WTC11 (cell line): ENCODE data around the gene SSC5D. TPM values are rescaled to one million over a fixed set of nuclear protein-coding genes. Genes with fewer than 3 reads are reported as not detected.

Experiments used
- ATAC-seq: fragments of 200-7000 bp; cut with Tn5 transposase; 2 replicates; pipeline ENCODE4 v1.10.0; 2021; ENCODE audit warnings: mild to moderate bottlenecking, moderate library complexity
- CTCF ChIA-PET: fragments of 300-600 bp; sonication (Branson Sonifier 250); formaldehyde crosslinking; loops from one replicate; lab custom pipeline; 2021; ENCODE audit warnings: antibody characterized with exemption; lab: Charles Lee
- POLR2A ChIA-PET: fragments of 350-600 bp; sonication (Branson Sonifier 250); formaldehyde crosslinking; loops from one replicate; lab custom pipeline; 2021; ENCODE audit warnings: antibody characterized with exemption; lab: Charles Lee
- DNase-seq: peaks from one replicate; pipeline ENCODE4 v3.0.0; 2021; ENCODE audit warnings: low spot score
- H3K27ac Mint-ChIP-seq: 2 replicates; pipeline ENCODE4 v1.8.0; 2021; ENCODE audit warnings: mixed read lengths
- H3K27me3 Mint-ChIP-seq: 2 replicates; pipeline ENCODE4 v1.8.0; 2021; ENCODE audit warnings: low read depth, mild to moderate bottlenecking, moderate library complexity, mixed read lengths
- H3K36me3 Mint-ChIP-seq: 2 replicates; pipeline ENCODE4 v1.8.0; 2021; ENCODE audit warnings: mixed read lengths
- H3K4me1 Mint-ChIP-seq: 2 replicates; pipeline ENCODE4 v1.8.0; 2022; ENCODE audit warnings: mixed read lengths
- H3K4me3 Mint-ChIP-seq: 2 replicates; pipeline ENCODE4 v1.8.0; 2021; ENCODE audit warnings: mild to moderate bottlenecking, moderate library complexity, mixed read lengths
- H3K9me3 Mint-ChIP-seq: 2 replicates; pipeline ENCODE4 v1.8.0; 2021; ENCODE audit warnings: mixed read lengths
- ESRRA ChIP-seq: sonication (generic); formaldehyde crosslinking; IDR thresholded peaks from 2 replicates; pipeline ENCODE4 v1.8.1; 2022; ENCODE audit warnings: mild to moderate bottlenecking, missing genetic modification reagents, borderline replicate concordance
- FOXK1 ChIP-seq: sonication (generic); formaldehyde crosslinking; IDR thresholded peaks from 2 replicates; pipeline ENCODE4 v1.8.0; 2022; ENCODE audit warnings: mild to moderate bottlenecking, moderate library complexity, missing genetic modification reagents
- FOXP1 ChIP-seq: sonication (generic); formaldehyde crosslinking; IDR thresholded peaks from 2 replicates; pipeline ENCODE4 v1.8.0; 2022; ENCODE audit warnings: missing genetic modification reagents, mild to moderate bottlenecking, moderate library complexity, borderline replicate concordance
- GABPB1 ChIP-seq: sonication (generic); formaldehyde crosslinking; IDR thresholded peaks from 2 replicates; pipeline ENCODE4 v1.8.1; 2023; ENCODE audit warnings: mild to moderate bottlenecking, missing genetic modification reagents
- GTF2I ChIP-seq: fragments of 250-450 bp; sonication (Bioruptor Pico); conservative IDR thresholded peaks from 2 replicates; pipeline ENCODE4 v1.4.0; 2021; ENCODE audit warnings: mild to moderate bottlenecking
- IRF2 ChIP-seq: sonication (generic); formaldehyde crosslinking; IDR thresholded peaks from 2 replicates; pipeline ENCODE4 v1.8.0; 2022; ENCODE audit warnings: low read depth, missing genetic modification reagents, borderline replicate concordance
- JAZF1 ChIP-seq: fragments of 250-450 bp; sonication (Bioruptor Pico); IDR thresholded peaks from 2 replicates; pipeline ENCODE4 v1.9.0; 2021; ENCODE audit warnings: moderate library complexity, mild to moderate bottlenecking, inconsistent platforms
- MYBL2 ChIP-seq: sonication (generic); formaldehyde crosslinking; IDR thresholded peaks from 2 replicates; pipeline ENCODE4 v1.8.1; 2023; ENCODE audit warnings: mild to moderate bottlenecking, moderate library complexity, missing genetic modification reagents
- NFE2L1 ChIP-seq: sonication (generic); formaldehyde crosslinking; IDR thresholded peaks from 2 replicates; pipeline ENCODE4 v1.8.1; 2023; ENCODE audit warnings: missing genetic modification reagents
- NR1H2 ChIP-seq: sonication (generic); formaldehyde crosslinking; IDR thresholded peaks from 2 replicates; pipeline ENCODE4 v1.9.0; 2021; ENCODE audit warnings: mild to moderate bottlenecking, moderate library complexity, missing genetic modification reagents
- NR2C2 ChIP-seq: sonication (generic); formaldehyde crosslinking; IDR thresholded peaks from 2 replicates; pipeline ENCODE4 v1.8.0; 2022; ENCODE audit warnings: mild to moderate bottlenecking, missing genetic modification reagents
- PREB ChIP-seq: sonication (generic); formaldehyde crosslinking; IDR thresholded peaks from 2 replicates; pipeline ENCODE4 v1.8.1; 2022; ENCODE audit warnings: mild to moderate bottlenecking, missing genetic modification reagents, moderate library complexity, borderline replicate concordance
- RORB ChIP-seq: fragments of 250-450 bp; sonication (Bioruptor Pico); IDR thresholded peaks from 2 replicates; pipeline ENCODE4 v1.9.0; 2021; ENCODE audit warnings: mild to moderate bottlenecking
- SP1 ChIP-seq: sonication (generic); formaldehyde crosslinking; conservative IDR thresholded peaks from 2 replicates; pipeline ENCODE4 v1.8.1; 2022; ENCODE audit warnings: missing genetic modification reagents
- USF1 ChIP-seq: sonication (generic); formaldehyde crosslinking; IDR thresholded peaks from 2 replicates; pipeline ENCODE4 v1.8.0; 2022; ENCODE audit warnings: mild to moderate bottlenecking, missing genetic modification reagents
- ZNF423 ChIP-seq: fragments of 250-450 bp; sonication (Bioruptor Pico); IDR thresholded peaks from 2 replicates; pipeline ENCODE4 v2.1.2; 2022; ENCODE audit warnings: mild to moderate bottlenecking, moderate library complexity
- ZNF512 ChIP-seq: sonication (generic); formaldehyde crosslinking; IDR thresholded peaks from 2 replicates; pipeline ENCODE4 v1.8.1; 2022; ENCODE audit warnings: missing genetic modification reagents, borderline replicate concordance
- total RNA-seq: library from RNA; stranded (reverse); gene quantifications from 3 replicates; pipeline ENCODE4 v1.2.3, GENCODE V29; 2021

SSC5D gene
- total RNA-seq, 1 experiment from 2014 or later: 2.9 TPM

- Mint-ChIP-seq H3K36me3 (peaks cover 12% of the 10 kb centered on the region), H3K27ac (no peak overlapping the region), H3K4me3 (no peak overlapping the region), H3K9me3 (no peaks in the 10 kb centered on the region), H3K4me1 (peaks cover 32% of the 10 kb centered on the region), H3K27me3 (peaks cover 9% of the 10 kb centered on the region)
- ATAC-seq (no peak), DNase-seq (no peak)
- POLR2A ChIA-PET: interaction anchor here (0.8 kb wide), 1 partner anchor 73 kb away, joined by 3 read pairs; no protein-coding TSS in a partner anchor
- TF ChIP-seq ZNF512 (CRISPR knock-in tag) (no peak), NFE2L1 (no peak), FOXK1 (CRISPR knock-in tag) (no peak)
- CTCF ChIA-PET: interaction anchor here (1.3 kb wide), 1 partner anchor 10 kb away, joined by 10 read pairs; no protein-coding TSS in a partner anchor
These were observed 30.4 kb upstream of the SSC5D start for GRCh38 chr19:55457683-55458457.

- no peaks in the 10 kb centered on the region for H3K9me3 Mint-ChIP-seq
- H3K36me3 Mint-ChIP-seq: peaks cover 12% of the 10 kb centered on the region
- peaks cover 5% of the 10 kb centered on the region for H3K27me3 Mint-ChIP-seq
- H3K4me3 Mint-ChIP-seq: peak overlapping the region; percentile 84
- DNase-seq (no peak), ATAC-seq (no peak)
- TF ChIP-seq GTF2I (CRISPR knock-in tag): no peak
- no peak for TF ChIP-seq ZNF423 (CRISPR knock-in tag)
- no peak for TF ChIP-seq PREB
- no peak for TF ChIP-seq JAZF1
- no peak for TF ChIP-seq USF1 (CRISPR knock-in tag)
- no peak for TF ChIP-seq FOXK1 (CRISPR knock-in tag)
- peaks cover 39% of the 10 kb centered on the region for H3K4me1 Mint-ChIP-seq
- ChIA-PET POLR2A (no interaction called here), CTCF (interaction anchor here (0.7 to 2.7 kb wide), 4 partner anchors 8 to 299 kb away, joined by 3 to 19 read pairs (median 7); no protein-coding TSS in a partner anchor)
- H3K27ac Mint-ChIP-seq: no peak overlapping the region
These were observed 28.7 kb upstream of the SSC5D start for GRCh38 chr19:55459551-55459949.

- Mint-ChIP-seq H3K27ac (no peak overlapping the region), H3K9me3 (no peaks in the 10 kb centered on the region), H3K4me3 (peak overlapping the region; percentile 84), H3K36me3 (peaks cover 8% of the 10 kb centered on the region; the same call in 1 of the 2 replicates), H3K4me1 (peaks cover 37% of the 10 kb centered on the region), H3K27me3 (peaks cover 8% of the 10 kb centered on the region)
- POLR2A ChIA-PET: no interaction called here
- CTCF ChIA-PET: interaction anchor here (0.7 to 2.7 kb wide), 3 partner anchors 8 to 299 kb away, joined by 3 to 19 read pairs (median 4); no protein-coding TSS in a partner anchor
- TF ChIP-seq GABPB1 (CRISPR knock-in tag) (0 out of 2 replicates have a peak, but pooled peaks have one; percentile 18), MYBL2 (CRISPR knock-in tag) (no peak)
- DNase-seq (no peak), ATAC-seq (no peak)
These were observed 28.1 kb upstream of the SSC5D start for GRCh38 chr19:55459950-55460657.

- ChIA-PET CTCF (interaction anchor here (2.7 kb wide), 1 partner anchor 44 kb away, joined by 19 read pairs; no protein-coding TSS in a partner anchor), POLR2A (no interaction called here)
- ATAC-seq (peak; percentile 56), DNase-seq (peak; percentile 97)
- TF ChIP-seq SP1 (CRISPR knock-in tag) (no peak), NR2C2 (CRISPR knock-in tag) (no peak), ESRRA (no peak), IRF2 (CRISPR knock-in tag) (no peak), FOXP1 (CRISPR knock-in tag) (no peak), RORB (CRISPR knock-in tag) (no peak), NR1H2 (CRISPR knock-in tag) (no peak)
- no peaks in the 10 kb centered on the region for H3K9me3 Mint-ChIP-seq
- peaks cover 40% of the 10 kb centered on the region for H3K4me1 Mint-ChIP-seq
- peak overlapping the region; percentile 84 for H3K4me3 Mint-ChIP-seq
- H3K27ac Mint-ChIP-seq: peak overlapping the region; percentile 93
- H3K36me3 Mint-ChIP-seq: peaks cover 8% of the 10 kb centered on the region; the same call in 1 of the 2 replicates
- peaks cover 13% of the 10 kb centered on the region for H3K27me3 Mint-ChIP-seq
These were observed 27.5 kb upstream of the SSC5D start for GRCh38 chr19:55460670-55461258.
